HEK293 (cell line): ENCODE results near the gene DDOST.

Experiments used
- CTCF ChIP-seq: fragments of 450-650 bp; formaldehyde crosslinking; IDR thresholded peaks from 2 replicates; pipeline ENCODE4 v1.5.1; 2016; ENCODE audit warnings: missing biosample characterization, missing genetic modification characterization
- PATZ1 ChIP-seq: fragments of 450-650 bp; formaldehyde crosslinking; IDR thresholded peaks from 2 replicates; pipeline ENCODE4 v1.5.1; 2016; ENCODE audit warnings: missing biosample characterization, missing genetic modification characterization
- RBAK ChIP-seq: fragments of 450-650 bp; formaldehyde crosslinking; IDR thresholded peaks from 2 replicates; pipeline ENCODE4 v1.5.1; 2016; ENCODE audit warnings: missing biosample characterization, missing genetic modification characterization
- SALL2 ChIP-seq: fragments of 450-650 bp; formaldehyde crosslinking; IDR thresholded peaks from 2 replicates; pipeline ENCODE4 v1.5.0; 2017; ENCODE audit warnings: missing biosample characterization, mild to moderate bottlenecking, missing genetic modification characterization, borderline replicate concordance
- TCF7L2 ChIP-seq: IDR thresholded peaks from 2 replicates; pipeline ENCODE4 v1.6.1; 2011; ENCODE audit warnings: low read depth, mild to moderate bottlenecking, inconsistent platforms, low read length, moderate library complexity, borderline replicate concordance
- ZBTB48 ChIP-seq: fragments of 450-650 bp; formaldehyde crosslinking; IDR thresholded peaks from 2 replicates; pipeline ENCODE4 v1.5.1; 2016; ENCODE audit warnings: missing biosample characterization, missing genetic modification characterization
- ZNF114 ChIP-seq: fragments of 450-650 bp; formaldehyde crosslinking; IDR thresholded peaks from 2 replicates; pipeline ENCODE4 v1.5.0; 2017; ENCODE audit warnings: missing biosample characterization, missing genetic modification characterization
- ZNF121 ChIP-seq: fragments of 450-650 bp; formaldehyde crosslinking; IDR thresholded peaks from 2 replicates; pipeline ENCODE4 v1.5.1; 2016; ENCODE audit warnings: missing biosample characterization, missing genetic modification characterization
- ZNF140 ChIP-seq: fragments of 450-650 bp; formaldehyde crosslinking; IDR thresholded peaks from 2 replicates; pipeline ENCODE4 v1.5.1; 2016; ENCODE audit warnings: missing biosample characterization, missing genetic modification characterization
- ZNF335 ChIP-seq: fragments of 450-650 bp; formaldehyde crosslinking; conservative IDR thresholded peaks from 2 replicates; pipeline ENCODE4 v1.5.1; 2016; ENCODE audit warnings: missing biosample characterization, missing genetic modification characterization
- ZNF664 ChIP-seq: fragments of 450-650 bp; formaldehyde crosslinking; IDR thresholded peaks from 2 replicates; pipeline ENCODE4 v1.5.1; 2016; ENCODE audit warnings: missing biosample characterization, missing genetic modification characterization
- ZNF785 ChIP-seq: fragments of 450-650 bp; formaldehyde crosslinking; IDR thresholded peaks from 2 replicates; pipeline ENCODE4 v1.5.1; 2016; ENCODE audit warnings: missing biosample characterization, missing genetic modification characterization
- ZSCAN16 ChIP-seq: fragments of 450-650 bp; formaldehyde crosslinking; IDR thresholded peaks from 2 replicates; pipeline ENCODE4 v1.5.1; 2016; ENCODE audit warnings: missing biosample characterization, missing genetic modification characterization

- TF ChIP-seq ZNF114 (tag by site-specific recombination) (no peak), CTCF (tag by site-specific recombination) (no peak), ZNF121 (tag by site-specific recombination) (no peak), TCF7L2 (no peak), SALL2 (tag by site-specific recombination) (no peak), ZSCAN16 (tag by site-specific recombination) (no peak), ZNF335 (tag by site-specific recombination) (no peak), ZNF664 (tag by site-specific recombination) (no peak), RBAK (tag by site-specific recombination) (no peak), PATZ1 (no peak), ZNF140 (tag by site-specific recombination) (no peak), ZNF785 (no peak), ZBTB48 (tag by site-specific recombination) (no peak)
Measured at GRCh38 chr1:20686883-20687725, 25.9 kb upstream of the DDOST start.
